B cell (primary cell): ENCODE results near the gene HIRA. TPM values are rescaled to one million over a fixed set of nuclear protein-coding genes. Genes with fewer than 3 reads are reported as not detected.
"Not testable (repeated sequence)": the region's sequence is repeated elsewhere in the genome, so short reads cannot be mapped to it uniquely, and the experiment has no call there.

Experiments used
- ATAC-seq: fragments of 200-7000 bp; cut with Tn5 transposase; one replicate; pipeline ENCODE4 v1.10.0; 2021; ENCODE audit warnings: low read depth, mild to moderate bottlenecking, moderate number of reproducible peaks, moderate library complexity
- CTCF ChIA-PET: fragments of 350-600 bp; sonication (Branson Sonifier 250); formaldehyde crosslinking; loops from one replicate; lab custom pipeline; 2021; ENCODE audit warnings: antibody characterized with exemption, inconsistent platforms; lab: Charles Lee
- POLR2A ChIA-PET: fragments of 350-600 bp; sonication (Branson Sonifier 250); formaldehyde crosslinking; loops from one replicate; lab custom pipeline; 2021; ENCODE audit warnings: antibody characterized with exemption; lab: Charles Lee
- DNase-seq: peaks from one replicate; pipeline ENCODE4 v3.0.0; 2013
- H2AFZ ChIP-seq: 2 replicates; pipeline ENCODE4 v1.6.1; 2012; ENCODE audit warnings: mild to moderate bottlenecking, low read depth, low read length; ENCODE audit not compliant: insufficient read depth, poor library complexity, severe bottlenecking
- H3K27ac ChIP-seq, 2 donors: 1 replicate in 1 of 2; 2 replicates in 1 of 2; pipeline ENCODE4 v1.5.1; 2012 to 2013; ENCODE audit warnings: low read length in 2 of 2, mild to moderate bottlenecking in 2 of 2, moderate library complexity in 1 of 2
- H3K27me3 ChIP-seq, 4 experiments: fragments of 200-600 bp in 1 of 4; sonication (generic) in 1 of 4; replicated peaks in 1 of 4; 1 replicate in 2 of 4; 2 replicates in 2 of 4; pipeline versions ENCODE4 v1.6.1 to v1.7.0; 2013 to 2016; ENCODE audit warnings: low read length in 3 of 4, mild to moderate bottlenecking in 2 of 4, mixed read lengths in 1 of 4, moderate library complexity in 1 of 4; ENCODE audit not compliant: insufficient read depth in 4 of 4, control insufficient read depth in 3 of 4; ENCODE audit errors: control extremely low read depth in 1 of 4
- H3K36me3 ChIP-seq, 2 experiments: replicated peaks in 1 of 2; 1 replicate in 1 of 2; 2 replicates in 1 of 2; pipeline versions ENCODE4 v1.6.1 to v1.7.1; 2013; ENCODE audit warnings: low read length in 1 of 2; ENCODE audit not compliant: insufficient read depth in 2 of 2, control insufficient read depth in 1 of 2; ENCODE audit errors: control extremely low read depth in 1 of 2, extremely low read depth in 1 of 2
- H3K4me1 ChIP-seq, 2 donors: fragments of 200-600 bp in 1 of 2; sonication (generic) in 1 of 2; 1 replicate in 1 of 2; 2 replicates in 1 of 2; pipeline versions ENCODE4 v1.5.1 to v1.6.1; 2013 to 2017; ENCODE audit warnings: low read length in 2 of 2; ENCODE audit not compliant: control insufficient read depth in 2 of 2, insufficient read depth in 2 of 2
- H3K4me2 ChIP-seq: replicated peaks from 2 replicates; pipeline ENCODE3; 2012; ENCODE audit warnings: mild to moderate bottlenecking, low read depth, low read length; ENCODE audit not compliant: poor library complexity, severe bottlenecking
- H3K4me3 ChIP-seq, 5 experiments: fragments of 200-600 bp in 1 of 5; sonication (generic) in 1 of 5; 1 replicate in 3 of 5; 2 replicates in 2 of 5; pipeline versions ENCODE4 v1.5.1 to v1.7.0; 2011 to 2016; ENCODE audit warnings: low read length in 4 of 5, mild to moderate bottlenecking in 4 of 5, low read depth in 2 of 5, control low read depth in 1 of 5, moderate library complexity in 1 of 5; ENCODE audit not compliant: insufficient read depth in 1 of 5; ENCODE audit errors: control extremely low read depth in 1 of 5, extremely low read depth in 1 of 5
- H3K79me2 ChIP-seq: fragments of 200-600 bp; sonication (generic); one replicate; pipeline ENCODE4 v1.6.0; 2016; ENCODE audit warnings: low read length; ENCODE audit not compliant: control insufficient read depth, insufficient read depth
- H3K9ac ChIP-seq: fragments of 200-600 bp; sonication (generic); 2 replicates; pipeline ENCODE4 v1.6.1; 2017; ENCODE audit warnings: mild to moderate bottlenecking, low read length, moderate library complexity
- H3K9me3 ChIP-seq, 3 donors: one replicate each; pipeline versions ENCODE4 v1.6.1 to v1.7.1; 2013; ENCODE audit warnings: low read length in 2 of 3; ENCODE audit not compliant: control insufficient read depth in 2 of 3, insufficient read depth in 1 of 3; ENCODE audit errors: control extremely low read depth in 1 of 3
- H4K20me1 ChIP-seq: 2 replicates; pipeline ENCODE4 v1.6.0; 2012; ENCODE audit warnings: mild to moderate bottlenecking, low read length; ENCODE audit not compliant: insufficient read depth, control insufficient read depth, poor library complexity, severe bottlenecking
- H3K27ac Mint-ChIP-seq: one replicate; pipeline ENCODE4 v1.8.0; 2021; ENCODE audit warnings: mixed read lengths
- H3K27me3 Mint-ChIP-seq: one replicate; pipeline ENCODE4 v1.8.0; 2021; ENCODE audit warnings: mixed read lengths
- H3K4me1 Mint-ChIP-seq: one replicate; pipeline ENCODE4 v1.8.0; 2021; ENCODE audit warnings: mixed read lengths
- H3K4me3 Mint-ChIP-seq: one replicate; pipeline ENCODE4 v1.8.0; 2021; ENCODE audit warnings: mixed read lengths
- H3K9me3 Mint-ChIP-seq: one replicate; pipeline ENCODE4 v1.8.0; 2022; ENCODE audit warnings: mixed read lengths; ENCODE audit not compliant: insufficient read depth
- EZH2 ChIP-seq: IDR thresholded peaks from 2 replicates; pipeline ENCODE4 v1.6.1; 2012; ENCODE audit warnings: borderline replicate concordance, low read depth, mild to moderate bottlenecking, moderate library complexity, low read length; ENCODE audit not compliant: insufficient read depth, poor library complexity, severe bottlenecking
- WGBS: methylation state at CpG from one replicate; pipeline ENCODE4 v1.1.5; 2013; ENCODE audit warnings: missing lambda C conversion rate; ENCODE audit not compliant: insufficient coverage; 5-methylcytosine and 5-hydroxymethylcytosine counted together
- intact Hi-C: fragments of 100-400 bp; cut with micrococcal nuclease; formaldehyde crosslinking; loops from one replicate; pipeline ENCODE4 v1.10.0; 2022
- polyA plus RNA-seq: library from polyadenylated mRNA; depleted of rRNA; stranded (reverse); fragments of >200 nt; gene quantifications from 2 replicates; pipeline ENCODE4 v1.2.3, GENCODE V29; 2012
- total RNA-seq, 2 donors: library from RNA; stranded (reverse); fragments of 120-200 nt in 1 of 2; gene quantifications; 1 replicate in 1 of 2; 2 replicates in 1 of 2; pipeline versions ENCODE4 v1.2.3 to v1.2.4, GENCODE V29; 2013 to 2022
- TF ChIP-seq, protein P1 (sequence below): fragments of 200-600 bp; IDR thresholded peaks from one replicate; pipeline ENCODE4 v1.8.0; 2022; ENCODE audit warnings: antibody characterized with exemption, mild to moderate bottlenecking

HIRA gene
- total and polyA plus RNA-seq, 2 donors (not counting 1 experiment from before 2014, with no cell fraction given) = 28.3 to 34.5 TPM

DNA sequence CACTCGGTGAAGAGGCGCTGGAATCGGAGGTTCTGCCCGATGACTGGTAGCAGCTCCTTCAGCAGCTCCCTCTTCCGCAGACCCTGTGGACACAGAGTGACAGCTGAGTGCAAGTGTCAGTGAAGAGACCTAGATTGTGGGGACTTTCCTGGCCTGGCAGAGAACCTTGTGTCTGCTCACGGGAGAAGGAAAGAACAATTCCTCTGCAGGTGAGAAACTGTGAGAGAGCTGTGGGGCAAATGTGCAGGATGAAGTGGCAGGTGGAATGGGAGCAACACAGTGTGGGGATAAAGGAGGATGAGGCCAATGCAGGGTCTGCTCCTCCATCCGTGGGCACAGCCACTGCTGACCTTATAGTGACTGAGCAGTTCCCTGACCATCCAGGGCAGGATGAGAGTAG is 100.1 kb downstream of the HIRA start:
- H3K27ac Mint-ChIP-seq = no peak overlapping the region
- Histone ChIP-seq H3K36me3 (peaks cover 4 to 52% of the 10 kb centered on the region in 2 experiments), H3K79me2 (peaks cover 7% of the 10 kb centered on the region), H3K9ac (no peak overlapping the region), H2AFZ (no peak overlapping the region), H3K4me2 (no peak overlapping the region), H4K20me1 (no peaks in the 10 kb centered on the region), H3K27me3 (no peaks in the 10 kb centered on the region), H3K4me3 (no peak overlapping the region), H3K4me1 (no peaks in the 10 kb centered on the region), H3K27ac (no peak overlapping the region), H3K9me3 (peaks cover 6 to 67% (median 33%) of the 10 kb centered on the region in 3 donors)
- H3K4me1 Mint-ChIP-seq = no peaks in the 10 kb centered on the region
- H3K9me3 Mint-ChIP-seq = peaks cover 21% of the 10 kb centered on the region
- TF ChIP-seq EZH2 = no peak
- TF ChIP-seq, protein P1, sequence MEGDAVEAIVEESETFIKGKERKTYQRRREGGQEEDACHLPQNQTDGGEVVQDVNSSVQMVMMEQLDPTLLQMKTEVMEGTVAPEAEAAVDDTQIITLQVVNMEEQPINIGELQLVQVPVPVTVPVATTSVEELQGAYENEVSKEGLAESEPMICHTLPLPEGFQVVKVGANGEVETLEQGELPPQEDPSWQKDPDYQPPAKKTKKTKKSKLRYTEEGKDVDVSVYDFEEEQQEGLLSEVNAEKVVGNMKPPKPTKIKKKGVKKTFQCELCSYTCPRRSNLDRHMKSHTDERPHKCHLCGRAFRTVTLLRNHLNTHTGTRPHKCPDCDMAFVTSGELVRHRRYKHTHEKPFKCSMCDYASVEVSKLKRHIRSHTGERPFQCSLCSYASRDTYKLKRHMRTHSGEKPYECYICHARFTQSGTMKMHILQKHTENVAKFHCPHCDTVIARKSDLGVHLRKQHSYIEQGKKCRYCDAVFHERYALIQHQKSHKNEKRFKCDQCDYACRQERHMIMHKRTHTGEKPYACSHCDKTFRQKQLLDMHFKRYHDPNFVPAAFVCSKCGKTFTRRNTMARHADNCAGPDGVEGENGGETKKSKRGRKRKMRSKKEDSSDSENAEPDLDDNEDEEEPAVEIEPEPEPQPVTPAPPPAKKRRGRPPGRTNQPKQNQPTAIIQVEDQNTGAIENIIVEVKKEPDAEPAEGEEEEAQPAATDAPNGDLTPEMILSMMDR = no peak
- ATAC-seq (no peak), DNase-seq (no peak)
- no peaks in the 10 kb centered on the region for H3K27me3 Mint-ChIP-seq
- POLR2A ChIA-PET = no interaction called here
- intact Hi-C loops = no loop called here
- CTCF ChIA-PET = no interaction called here
- H3K4me3 Mint-ChIP-seq = no peak overlapping the region
- 98% methylated on average over 7 of the region's 7 CpGs for WGBS

DNA sequence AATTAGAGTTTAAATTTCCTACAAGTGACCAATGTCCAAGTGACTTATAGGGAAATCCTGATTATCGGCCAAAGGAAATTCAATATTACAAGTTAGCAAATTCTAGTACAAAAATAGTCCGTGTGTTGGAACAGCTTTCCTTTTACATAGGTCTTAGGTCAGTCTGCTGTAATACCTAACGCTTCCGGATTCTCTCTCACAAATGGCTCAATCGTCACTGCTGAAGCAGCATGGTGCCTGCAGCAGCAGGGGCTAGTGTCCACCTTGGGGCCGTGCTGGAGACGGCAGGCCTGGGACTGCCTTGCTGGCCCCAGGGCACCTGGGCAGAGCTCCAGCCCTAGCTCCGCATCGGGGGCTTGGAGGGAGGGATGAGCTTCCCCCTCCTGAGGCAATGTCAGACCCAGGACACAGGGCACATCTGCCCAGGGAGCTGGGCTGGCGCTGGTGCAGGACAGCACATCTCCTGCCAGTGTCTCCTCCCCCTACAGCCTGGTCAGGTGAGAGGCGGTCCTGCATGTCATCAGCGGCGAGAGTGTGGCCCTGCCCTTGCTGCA is 100.6 kb downstream of the HIRA start:
- Histone ChIP-seq H3K4me3 (no peak overlapping the region), H3K79me2 (peaks cover 1% of the 10 kb centered on the region), H4K20me1 (no peaks in the 10 kb centered on the region), H2AFZ (no peak overlapping the region), H3K9ac (no peak overlapping the region), H3K4me1 (no peaks in the 10 kb centered on the region), H3K27me3 (no peaks in the 10 kb centered on the region), H3K36me3 (peaks cover 3 to 47% of the 10 kb centered on the region in 2 experiments), H3K27ac (no peak overlapping the region), H3K4me2 (no peak overlapping the region), H3K9me3 (peaks cover 6 to 63% (median 28%) of the 10 kb centered on the region in 3 donors)
- H3K27ac Mint-ChIP-seq = no peak overlapping the region
- TF ChIP-seq, protein P1 = no peak
- TF ChIP-seq EZH2 = no peak
- no peaks in the 10 kb centered on the region for H3K27me3 Mint-ChIP-seq
- H3K4me3 Mint-ChIP-seq = no peak overlapping the region
- ChIA-PET CTCF (no interaction called here), POLR2A (interaction anchor here (0.6 kb wide), 1 partner anchor 19 kb away, joined by 3 read pairs; no protein-coding TSS in a partner anchor)
- H3K9me3 Mint-ChIP-seq = peaks cover 25% of the 10 kb centered on the region
- 98% methylated on average over 12 of the region's 13 CpGs for WGBS
- DNase-seq = no peak
- no peaks in the 10 kb centered on the region for H3K4me1 Mint-ChIP-seq
- no peak for ATAC-seq
- intact Hi-C loops = no loop called here

DNA sequence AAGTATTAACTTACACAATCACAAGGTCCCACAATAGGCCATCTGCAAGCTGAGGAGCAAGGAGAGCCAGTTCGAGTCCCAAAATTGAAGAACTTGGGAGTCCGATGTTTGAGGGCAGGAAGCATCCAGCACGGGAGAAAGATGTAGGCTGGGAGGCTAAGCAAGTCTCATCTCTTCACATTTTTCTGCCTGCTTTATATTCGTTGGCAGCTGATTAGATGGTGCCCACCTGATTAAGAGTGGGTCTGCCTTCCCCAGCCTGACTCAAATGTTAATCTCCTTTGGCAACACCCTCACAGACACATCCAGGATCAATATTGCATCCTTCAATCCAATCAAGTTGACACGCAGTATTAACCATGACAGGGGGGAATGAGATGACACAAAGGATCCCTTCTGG is 101.3 kb downstream of the HIRA start:
- CTCF ChIA-PET, POLR2A ChIA-PET, intact Hi-C loops, ATAC-seq, H3K27me3 Mint-ChIP-seq, H3K27me3 ChIP-seq, H3K27ac Mint-ChIP-seq, H3K4me1 ChIP-seq, DNase-seq, H3K4me1 Mint-ChIP-seq, H3K79me2 ChIP-seq, H3K9ac ChIP-seq, H3K4me3 Mint-ChIP-seq, H3K27ac ChIP-seq, H3K4me3 ChIP-seq, H4K20me1 ChIP-seq, H3K4me2 ChIP-seq, H2AFZ ChIP-seq: not testable (repeated sequence)
- peaks cover 5 to 60% (median 25%) of the 10 kb centered on the region in 3 donors for H3K9me3 ChIP-seq
- H3K9me3 Mint-ChIP-seq = peaks cover 21% of the 10 kb centered on the region
- 92% methylated on average over 3 of the region's 5 CpGs for WGBS
- H3K36me3 ChIP-seq = peaks cover 2 to 40% of the 10 kb centered on the region in 2 experiments
